ENCODE data around the gene SULT1B1.
"Not testable (repeated sequence)": the region's sequence is repeated elsewhere in the genome, so short reads cannot be mapped to it uniquely, and the experiment has no call there.

Gene SULT1B1

DNA sequence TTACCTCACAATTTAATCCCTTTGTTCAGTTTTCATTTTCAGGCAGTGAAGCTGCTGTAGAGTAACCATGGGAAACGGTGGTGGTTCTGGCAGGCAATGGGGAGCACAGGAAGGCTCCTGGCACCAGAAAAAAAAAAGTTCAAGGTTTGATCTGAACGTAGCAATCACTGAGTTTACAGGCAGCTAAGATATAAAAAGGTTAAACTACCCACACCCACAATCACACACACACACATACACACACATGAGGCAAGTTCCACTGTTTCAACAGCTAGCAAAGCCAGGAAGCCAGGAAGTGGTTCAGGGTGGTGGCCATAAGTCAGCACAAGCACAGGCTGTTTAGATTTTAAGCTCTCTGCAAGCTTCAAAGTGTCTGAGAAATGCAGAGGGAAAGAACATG, at the start of gene SULT1B1:
TSS of gene SULT1B1 (minus strand) at position 166 of the 400 bp plus-strand sequence. CDS start 5,403 bp downstream, outside the sequence.
- no peak for DNase-seq

DNA sequence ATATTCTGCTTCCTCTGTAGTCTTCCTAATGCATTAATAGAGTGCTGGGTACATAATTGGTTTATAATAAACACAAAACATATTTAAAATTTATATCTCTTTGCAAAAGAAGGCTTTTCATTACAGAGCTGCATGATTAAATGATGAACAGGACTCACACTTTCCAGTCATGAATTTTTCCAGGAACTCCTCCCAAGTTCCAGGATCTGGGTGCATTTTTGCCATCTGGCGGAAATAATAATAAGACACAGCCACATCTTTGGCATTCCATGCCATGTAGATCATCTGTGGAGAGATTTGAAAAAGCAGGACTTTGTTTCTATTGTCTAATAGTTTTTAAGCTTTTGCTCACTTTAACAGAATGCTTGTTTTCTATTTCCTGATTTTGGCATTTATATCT, 40.2 kb upstream of the SULT1B1 start:
- no peak for DNase-seq

GRCh38 chr4:69799337-69799736, 38.9 kb upstream of the SULT1B1 start:
- no peak for DNase-seq

DNA sequence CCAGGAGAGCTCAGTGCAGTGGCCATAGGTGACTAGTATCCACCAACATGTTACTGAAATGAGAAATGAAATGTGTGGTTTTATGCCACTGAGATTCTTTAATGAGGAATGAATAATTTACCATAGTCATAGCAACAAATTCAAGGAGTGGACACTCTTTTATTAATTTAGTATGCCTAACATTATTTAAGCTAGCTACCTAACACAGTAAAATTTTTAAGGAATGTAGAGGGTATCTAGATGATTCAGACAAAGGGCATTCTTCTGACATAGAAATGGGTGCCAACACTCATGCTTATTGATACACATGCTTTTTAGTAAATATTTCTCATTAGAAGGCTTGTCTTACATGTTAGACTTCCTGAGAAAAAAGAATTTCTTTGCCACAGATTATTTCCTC, 33.3 kb upstream of the SULT1B1 start:
- no peak for DNase-seq

- no peak for DNase-seq
Observed at GRCh38 chr4:69787879-69788278, 27.5 kb upstream of the SULT1B1 start.

DNA sequence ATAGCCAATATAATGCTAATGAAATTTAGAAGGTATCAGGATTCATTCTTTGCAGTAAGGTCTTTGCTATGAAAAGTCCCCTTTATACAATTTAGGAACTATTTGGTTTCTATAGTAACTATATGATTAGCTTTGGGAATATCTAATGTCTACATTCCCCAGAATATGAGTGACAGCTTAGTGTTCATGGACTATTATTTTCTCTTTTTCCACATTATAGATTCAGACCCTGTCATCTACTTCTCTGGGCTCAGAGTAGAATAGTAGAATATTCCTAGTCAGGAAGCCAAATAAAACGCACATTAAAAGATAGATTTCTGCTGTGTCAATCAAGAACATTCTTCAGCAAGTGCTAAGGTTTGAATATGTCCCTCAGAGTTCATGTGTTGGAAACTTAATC, 26.1 kb upstream of the SULT1B1 start:
- DNase-seq = no peak

DNA sequence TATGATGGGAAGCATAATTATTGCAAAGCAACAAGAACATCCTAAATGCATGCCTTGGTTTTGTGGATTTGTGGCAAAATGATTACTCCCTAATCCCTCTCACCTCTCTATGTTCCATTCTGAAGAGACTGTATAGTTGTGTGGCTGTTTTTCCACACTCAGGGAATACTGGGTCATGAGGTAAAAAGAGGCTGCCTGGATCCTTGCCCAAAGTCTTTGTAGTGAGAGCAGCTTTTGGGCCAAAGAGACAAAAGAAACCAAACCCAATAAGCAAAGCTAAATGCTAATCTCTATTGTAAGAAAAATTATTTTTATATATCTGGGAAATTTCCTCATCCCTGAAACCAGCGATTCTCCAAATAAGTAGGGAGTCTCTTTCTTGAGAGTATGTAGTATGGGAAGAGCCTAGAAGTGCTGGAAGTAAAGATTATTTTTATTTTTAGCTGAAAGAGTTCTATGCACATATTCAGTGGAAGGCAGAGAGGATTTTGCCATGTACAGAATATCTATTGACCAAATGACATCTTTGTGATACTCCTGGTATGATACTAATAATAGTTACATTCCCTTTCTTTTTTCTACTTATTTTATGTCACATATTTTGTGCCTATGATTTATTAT, 24.9 kb upstream of the SULT1B1 start:
- DNase-seq = no peak

- no peak for DNase-seq
Observed at GRCh38 chr4:69782651-69783310, 22.4 kb upstream of the SULT1B1 start.

GRCh38 chr4:69781458-69782418, 21.3 kb upstream of the SULT1B1 start:
- DNase-seq = no peak

DNA sequence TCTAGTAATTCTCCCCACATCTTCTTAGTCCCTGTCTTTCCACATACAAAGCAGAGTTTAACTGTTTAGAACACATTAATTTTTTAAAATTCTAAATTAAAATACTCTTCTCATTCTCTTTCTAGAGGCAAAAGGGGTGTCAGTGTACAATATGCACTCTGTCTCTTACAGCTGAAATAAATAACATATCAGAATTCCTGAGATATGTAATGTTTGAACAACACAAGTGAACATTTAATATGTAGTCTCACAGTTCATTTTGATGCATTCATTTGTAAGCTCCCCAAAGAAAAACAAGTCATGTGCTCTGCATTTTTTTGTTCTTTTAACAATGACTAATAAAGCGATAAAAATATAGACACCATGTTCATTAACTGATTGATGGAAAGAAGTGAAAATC, 19.7 kb upstream of the SULT1B1 start:
- DNase-seq = no peak

GRCh38 chr4:69776696-69777095, 16.3 kb upstream of the SULT1B1 start:
- DNase-seq = no peak

DNA sequence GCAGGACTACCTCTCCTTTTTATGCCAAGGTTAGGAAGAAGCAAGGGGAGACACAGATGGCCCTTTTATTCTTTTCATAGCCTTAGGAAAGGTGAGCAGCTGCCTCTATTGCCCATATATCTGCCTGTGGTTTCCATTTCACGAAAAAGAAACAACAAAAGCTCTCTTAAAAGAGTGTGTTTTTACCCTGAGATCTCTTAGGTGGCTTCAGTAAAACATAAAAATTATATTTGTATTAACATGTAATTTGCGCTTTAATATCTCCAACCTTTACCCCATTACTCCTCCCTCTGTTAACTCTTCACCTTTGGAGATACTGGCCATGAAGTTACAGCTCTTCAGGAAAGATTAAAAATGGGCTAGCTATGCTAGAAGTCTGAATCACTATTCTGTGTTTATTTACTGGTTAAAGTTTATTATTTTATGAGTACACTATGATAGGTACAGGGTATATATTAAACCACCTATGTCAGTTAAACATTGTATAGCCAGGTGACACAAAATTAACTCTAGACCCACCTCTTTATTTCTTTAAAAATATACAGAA, 15.0 kb upstream of the SULT1B1 start:
- no peak for DNase-seq

DNA sequence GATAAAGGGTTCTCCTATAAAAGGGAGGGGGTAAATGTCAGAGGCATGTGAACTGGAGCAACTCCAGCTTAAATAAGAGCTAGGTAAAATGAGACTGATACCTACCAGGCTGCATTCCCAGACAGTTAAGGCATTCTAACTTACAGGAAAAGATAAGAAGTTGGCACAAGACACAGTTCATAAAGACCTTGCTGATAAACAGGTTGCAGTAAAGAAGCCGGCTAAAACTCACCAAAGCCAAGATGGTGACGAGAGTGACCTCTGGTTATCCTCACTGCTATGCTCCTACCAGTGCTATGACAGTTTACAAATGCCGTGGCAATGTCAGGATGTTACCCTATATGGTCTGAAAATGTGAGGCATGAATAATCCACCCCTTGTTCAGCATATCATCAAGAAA, 13.1 kb upstream of the SULT1B1 start:
- DNase-seq = no peak

- DNase-seq = not testable (repeated sequence)
Observed at GRCh38 chr4:69768554-69768953, 8.1 kb upstream of the SULT1B1 start.

DNA sequence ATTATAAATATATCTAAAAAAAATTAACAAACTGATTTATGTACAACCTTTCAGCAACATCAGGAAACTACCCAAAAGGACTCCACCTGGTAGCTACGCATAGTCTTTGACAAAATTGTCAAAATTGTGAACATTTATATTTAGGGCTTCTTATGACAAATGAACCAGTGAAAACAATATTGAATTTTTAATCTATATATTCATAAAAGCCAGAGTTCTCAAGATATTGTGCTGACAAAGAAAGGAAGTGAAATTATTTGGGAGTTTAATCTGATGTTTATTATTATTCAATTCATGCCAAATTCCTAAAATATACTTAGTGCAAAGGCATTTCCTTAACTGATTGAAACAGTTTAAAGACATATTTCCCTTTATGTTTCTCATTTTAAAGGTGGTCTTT, 5.3 kb upstream of the SULT1B1 start:
- no peak for DNase-seq

GRCh38 chr4:69764311-69764710, 3.9 kb upstream of the SULT1B1 start:
- no peak for DNase-seq

DNA sequence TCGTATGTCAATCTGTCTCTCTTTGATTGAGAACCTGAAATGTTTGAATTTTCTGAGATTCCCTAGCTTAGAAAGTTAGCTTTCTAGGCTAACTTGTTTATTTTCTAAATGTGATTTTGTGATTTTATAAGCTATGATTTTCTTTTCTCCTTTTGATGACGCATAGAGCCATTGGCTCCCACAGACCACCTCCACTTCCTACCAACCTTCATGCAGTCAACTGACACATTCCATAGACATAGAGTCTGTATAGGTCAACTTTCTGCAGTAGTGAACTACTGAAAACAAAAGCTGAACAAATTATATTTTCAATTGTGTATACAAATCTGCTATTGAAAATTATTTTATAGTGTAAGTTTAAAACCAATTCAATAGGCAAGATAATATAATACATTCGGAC, 2.8 kb upstream of the SULT1B1 start:
- no peak for DNase-seq

GRCh38 chr4:69759189-69759604, 1.2 kb downstream of the SULT1B1 start:
- no peak for DNase-seq

GRCh38 chr4:69757464-69757863, 3.0 kb downstream of the SULT1B1 start:
- no peak for DNase-seq

GRCh38 chr4:69754926-69755580, 5.4 kb downstream of the SULT1B1 start:
- DNase-seq = no peak

- no peak for DNase-seq
Observed at GRCh38 chr4:69753686-69754085, 6.7 kb downstream of the SULT1B1 start.

Measured in anterior cingulate cortex (tissue), 58 donors.